GM18519 (cell line): ENCODE data around the gene AUH.

Source experiments
- ATAC-seq: cut with Tn5 transposase; IDR thresholded peaks from one replicate; pipeline ENCODE4 v1.9.1; 2021; ENCODE audit warnings: mild to moderate bottlenecking, moderate library complexity; ENCODE audit not compliant: unreplicated experiment, low FRiP score

The AUH gene

GRCh38 chr9:91193658-91194391, 167.9 kb downstream of the AUH start:
- ATAC-seq: peak; percentile 42

GRCh38 chr9:91193087-91193657, 168.5 kb downstream of the AUH start:
- no peak for ATAC-seq

- no peak for ATAC-seq
These were observed 169.2 kb downstream of the AUH start for GRCh38 chr9:91192381-91193086.

- ATAC-seq: no peak
These were observed 170.0 kb downstream of the AUH start for GRCh38 chr9:91191411-91192380.

- ATAC-seq: no peak
These were observed 171.7 kb downstream of the AUH start for GRCh38 chr9:91190062-91190461.

- no peak for ATAC-seq
These were observed 172.8 kb downstream of the AUH start for GRCh38 chr9:91188719-91189590.

- no peak for ATAC-seq
These were observed 173.8 kb downstream of the AUH start for GRCh38 chr9:91187965-91188344.

GRCh38 chr9:91187311-91187964, 174.3 kb downstream of the AUH start:
- ATAC-seq: no peak

- ATAC-seq: no peak
These were observed 175.0 kb downstream of the AUH start for GRCh38 chr9:91186632-91187108.

- no peak for ATAC-seq
These were observed 176.4 kb downstream of the AUH start for GRCh38 chr9:91185193-91185886.

- no peak for ATAC-seq
These were observed 179.1 kb downstream of the AUH start for GRCh38 chr9:91182429-91183225.

GRCh38 chr9:91181541-91181940, 180.2 kb downstream of the AUH start:
- no peak for ATAC-seq

GRCh38 chr9:91180930-91181268, 180.8 kb downstream of the AUH start:
- ATAC-seq: no peak

- ATAC-seq: no peak
These were observed 181.3 kb downstream of the AUH start for GRCh38 chr9:91180240-91180929.

GRCh38 chr9:91179237-91180138, 182.2 kb downstream of the AUH start:
- ATAC-seq: no peak
